Measurements from ENCODE around the gene TRAPPC1. TPM values are rescaled to one million over a fixed set of nuclear protein-coding genes. Genes with fewer than 3 reads are reported as not detected.

The TRAPPC1 gene, protein sequence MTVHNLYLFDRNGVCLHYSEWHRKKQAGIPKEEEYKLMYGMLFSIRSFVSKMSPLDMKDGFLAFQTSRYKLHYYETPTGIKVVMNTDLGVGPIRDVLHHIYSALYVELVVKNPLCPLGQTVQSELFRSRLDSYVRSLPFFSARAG
- 139 and 146 TPM in 2 replicates for total RNA-seq
- 250 and 272 TPM in 2 replicates for polyA plus RNA-seq
- polyA plus RNA-seq (2011; cell fraction: cytosol; rRNA removed) = 270 and 310 TPM in 2 replicates
- polyA plus RNA-seq (2011; cell fraction: nucleus; rRNA removed) = 66.9 and 75.5 TPM in 2 replicates
- polyA plus RNA-seq (2012) = 215 and 270 TPM in 2 replicates
- polyA minus RNA-seq = 158 and 166 TPM in 2 replicates
- 40.5 TPM for polyA minus RNA-seq (2011; cell fraction: cytosol; rRNA and poly(A)+ RNA removed)
- polyA minus RNA-seq (2011; cell fraction: nucleus; rRNA and poly(A)+ RNA removed) = 19.4 and 23.1 TPM in 2 replicates
- Bru-seq, nascent RNA = percentile 81 among the genes with signal in this experiment
- BruChase-seq, experiment 1, labeled RNA remaining after a 6-hour chase = percentile 93 among the genes with signal in this experiment
- percentile 79 among the genes with signal in this experiment for BruChase-seq, experiment 2, labeled RNA remaining after a 2-hour chase
- long read RNA-seq, transcript TRAPPC1-202 (5 exons, 759 nt) = minor isoform, 32 of 189 reads
- long read RNA-seq, transcript TRAPPC1-201 (4 exons, 811 nt) = major isoform, 150 of 189 reads
- long read RNA-seq, partial matches to known transcripts = 1 of 189 reads
- long read RNA-seq, other reads (novel, unspliced or antisense) = 4 of 189 reads

DNA sequence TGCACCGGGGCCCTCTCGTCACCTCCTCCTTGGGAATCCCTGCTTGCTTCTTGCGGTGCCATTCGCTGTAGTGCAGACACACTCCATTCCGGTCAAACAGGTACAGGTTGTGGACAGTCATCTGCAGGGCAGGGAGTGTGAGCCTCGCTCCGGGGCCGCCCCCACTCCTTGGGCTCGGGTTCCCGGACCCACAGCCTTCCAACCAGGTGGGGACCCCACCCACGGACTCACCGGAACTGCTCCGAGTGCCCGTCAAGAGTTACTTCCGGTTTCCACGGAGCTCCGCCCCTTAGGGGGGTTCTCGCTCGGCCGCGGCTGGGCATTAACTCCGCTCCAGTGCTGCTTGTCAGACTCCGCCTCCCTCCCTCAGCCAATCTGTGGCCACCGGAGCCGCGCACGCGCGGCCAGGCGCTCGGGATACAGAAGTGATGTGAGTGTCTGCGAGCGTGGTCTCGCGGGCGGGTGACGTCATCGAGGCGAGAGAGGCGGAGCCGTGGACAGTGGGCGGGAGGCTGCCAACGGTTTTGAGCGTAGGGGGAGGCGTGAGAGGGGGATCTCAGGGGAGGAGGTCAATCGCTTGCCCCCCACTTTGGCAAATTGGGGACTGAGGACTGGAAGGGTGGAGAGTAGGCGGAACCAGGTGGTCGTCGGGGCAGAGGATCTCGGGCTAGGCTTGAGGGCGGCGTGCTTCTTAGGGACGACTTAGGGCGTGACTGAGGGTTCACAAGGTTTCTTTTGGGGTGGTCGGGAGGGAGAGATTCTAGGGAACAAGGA lies at the start of gene TRAPPC1, which contains the start of gene CNTROB:
Gene TRAPPC1, minus strand, starts transcription at position 238 of the 774 bp plus-strand sequence. Its CDS starts 117 bp downstream, at position 121.
Gene CNTROB, plus strand, starts transcription at position 498 of the 774 bp plus-strand sequence. CDS start 874 bp downstream, outside the sequence.
- TF ChIP-seq FOS (IDR thresholded peaks at IDR 0.05; ENCODE audit: borderline replicate concordance, insufficient read depth, low read length) (peak; percentile 43), POLR2AphosphoS5 (IDR thresholded peaks at IDR 0.05; ENCODE audit: insufficient read depth, low read depth, low read length) (peak; percentile 34), JUN (IDR thresholded peaks at IDR 0.05; ENCODE audit: borderline replicate concordance, insufficient read depth, insufficient read length, low read depth) (peak; percentile 92), EZH2 (IDR thresholded peaks at IDR 0.05; ENCODE audit: borderline replicate concordance, low read depth, low read length, severe bottlenecking) (no peak)
- FAIRE-seq (peak; percentile 98), DNase-seq (ENCODE audit: low read depth, low spot score) (peak; percentile 99)
- Histone ChIP-seq H3K9me3 (replicated peaks; ENCODE audit: control insufficient read depth, insufficient read depth, low read length) (no peaks in the 10 kb centered on the region), H3K9ac (replicated peaks; ENCODE audit: extremely low read depth, insufficient read depth, low read length) (peak within 1 kb of the TSS; percentile 87), H3K36me3 (ENCODE audit: control insufficient read depth in 2 of 2, extremely low read depth in 1 of 2, insufficient read depth in 2 of 2, low read length in 2 of 2) (peaks cover 2 to 6% of the 10 kb centered on the region in 2 experiments), H3K9me1 (replicated peaks; ENCODE audit: control insufficient read depth, extremely low read depth, insufficient read depth, low read length) (no peaks in the 10 kb centered on the region), H3K27me3 (ENCODE audit: control insufficient read depth in 2 of 2, insufficient read depth in 2 of 2, low read length in 2 of 2) (no peaks in the 10 kb centered on the region), H3K4me1 (ENCODE audit: control insufficient read depth, extremely low read depth, insufficient read depth, low read length) (peaks cover 23% of the 10 kb centered on the region), H3K4me2 (ENCODE audit: insufficient read depth, low read length) (peak within 1 kb of the TSS; percentile 99), H4K20me1 (replicated peaks; ENCODE audit: control insufficient read depth, extremely low read depth, insufficient read depth, low read length) (no peaks in the 10 kb centered on the region), H3K79me2 (ENCODE audit: control insufficient read depth, insufficient read depth, low read length) (peaks cover 34% of the 10 kb centered on the region), H3K27ac (ENCODE audit: insufficient read depth, low read depth, low read length) (peak within 1 kb of the TSS; percentile 66), H3K4me3 (replicated peaks in 1 of 3; ENCODE audit: insufficient read depth in 1 of 3, low read depth in 1 of 3, low read length in 3 of 3) (peak within 1 kb of the TSS; percentile 74 to 98 (median 96)), H2AFZ (ENCODE audit: low read depth, low read length) (peak within 1 kb of the TSS; percentile 91)
- dilution Hi-C loops (cut with MboI; ENCODE audit: extremely low pct_ligation_motif_present, low sequenced_read_pairs) (no loop called here), intact Hi-C loops (cut with micrococcal nuclease) (loop anchor here (1.0 kb wide), 2 partner anchors 45 to 75 kb away; partner anchors contain the start of gene NAA38)
- ChIA-PET CTCF (interaction anchor here (0.6 to 4.2 kb wide), 12 partner anchors 14 to 188 kb away, joined by 3 to 42 read pairs (median 8); partner anchors contain the start of gene NAA38), POLR2A (no interaction called here)
- no TSS peak for BruUV-seq (replicated peaks)

All from endothelial cell of umbilical vein (primary cell).